ENCODE measurements around the gene CNOT10.
"Not testable (repeated sequence)": the region's sequence is repeated elsewhere in the genome, so short reads cannot be mapped to it uniquely, and the experiment has no call there.

The CNOT10 gene

DNA sequence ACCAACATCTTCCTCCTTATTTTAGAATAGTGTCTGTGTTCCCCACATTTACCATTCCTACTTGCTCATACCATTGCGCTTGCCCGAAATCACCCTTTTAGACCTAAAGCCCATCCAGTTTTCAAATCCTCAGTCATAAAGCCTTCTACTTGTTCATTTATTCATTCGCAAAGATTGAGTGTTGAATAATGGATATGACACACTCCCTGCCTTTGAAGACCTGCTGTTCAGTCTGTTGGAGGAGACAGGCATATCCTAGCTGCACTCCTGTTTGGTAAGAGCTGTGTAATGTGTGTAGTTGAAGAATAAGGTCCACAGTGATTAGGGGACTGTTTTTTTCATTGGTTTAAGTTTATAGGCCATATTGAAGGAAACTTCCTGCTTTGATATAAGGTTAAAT, 1.7 kb downstream of the CNOT10 start:
- no peak for DNase-seq (ENCODE audit: low read depth in 3 of 3)

DNA sequence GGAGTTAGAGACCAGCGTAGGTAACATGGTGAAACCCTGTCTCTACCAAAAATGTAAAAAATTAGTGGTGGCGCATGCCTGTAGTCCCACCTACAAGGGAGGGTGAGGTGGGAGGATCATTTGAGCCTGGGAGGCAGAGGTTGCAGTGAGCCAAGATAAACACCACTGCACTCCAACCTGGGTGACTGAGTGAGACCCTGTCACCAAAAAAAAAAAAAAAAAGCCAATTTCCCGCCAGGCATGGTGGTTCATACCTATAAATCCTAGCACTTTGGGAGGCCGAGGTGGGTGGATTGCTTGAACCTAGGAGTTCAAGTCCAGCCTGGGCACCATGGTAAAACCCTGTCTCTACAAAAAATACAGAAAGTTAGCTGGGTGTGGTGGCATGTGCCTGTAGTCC, 6.9 kb downstream of the CNOT10 start:
- DNase-seq (ENCODE audit: low read depth in 3 of 3), result no peak

DNA sequence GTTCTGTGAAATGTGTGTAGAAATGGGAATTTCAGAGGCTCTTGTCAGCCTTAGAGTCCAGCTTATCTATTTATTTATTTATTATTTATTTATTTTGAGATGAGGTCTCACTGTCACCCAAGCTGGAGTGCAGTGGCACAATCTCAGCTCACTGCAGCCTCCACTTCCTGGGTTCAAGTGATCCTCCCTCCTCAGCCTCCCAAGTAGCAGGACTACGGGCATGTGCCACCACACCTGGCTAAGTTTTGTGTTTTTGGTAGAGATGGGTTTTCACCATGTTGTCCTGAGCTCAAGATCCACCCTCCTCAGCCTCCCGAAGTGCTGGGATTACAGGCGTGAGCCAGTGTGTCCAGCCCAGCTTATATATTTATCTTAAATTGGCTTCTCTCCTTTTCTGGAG, 11.5 kb downstream of the CNOT10 start:
- DNase-seq (ENCODE audit: low read depth in 3 of 3), result no peak

DNA sequence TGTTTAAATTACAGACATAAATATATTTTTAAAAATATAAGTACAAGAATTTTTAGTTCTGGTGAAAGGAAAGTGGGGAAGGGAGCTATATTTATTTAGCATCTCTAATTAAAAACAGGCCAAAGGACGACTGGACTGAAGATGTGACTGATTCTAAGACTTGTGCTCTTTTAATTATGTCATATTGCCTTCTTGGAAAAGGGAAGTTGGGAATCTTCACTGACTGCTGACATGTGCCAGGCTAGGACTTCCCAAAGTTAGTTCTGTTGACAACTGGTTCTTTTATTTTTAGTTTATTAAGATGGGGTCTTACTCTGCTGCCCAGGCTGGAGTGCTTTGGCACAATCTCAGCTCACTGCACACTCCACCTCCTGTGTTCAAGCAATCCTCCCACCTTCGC, 13.5 kb downstream of the CNOT10 start:
- DNase-seq (ENCODE audit: low read depth in 3 of 3), result no peak

- no peak for DNase-seq (ENCODE audit: low read depth in 3 of 3)
These were observed 14.4 kb downstream of the CNOT10 start for GRCh38 chr3:32699429-32699828.

- no peak for DNase-seq (ENCODE audit: low read depth in 3 of 3)
These were observed 15.3 kb downstream of the CNOT10 start for GRCh38 chr3:32700244-32700643.

DNA sequence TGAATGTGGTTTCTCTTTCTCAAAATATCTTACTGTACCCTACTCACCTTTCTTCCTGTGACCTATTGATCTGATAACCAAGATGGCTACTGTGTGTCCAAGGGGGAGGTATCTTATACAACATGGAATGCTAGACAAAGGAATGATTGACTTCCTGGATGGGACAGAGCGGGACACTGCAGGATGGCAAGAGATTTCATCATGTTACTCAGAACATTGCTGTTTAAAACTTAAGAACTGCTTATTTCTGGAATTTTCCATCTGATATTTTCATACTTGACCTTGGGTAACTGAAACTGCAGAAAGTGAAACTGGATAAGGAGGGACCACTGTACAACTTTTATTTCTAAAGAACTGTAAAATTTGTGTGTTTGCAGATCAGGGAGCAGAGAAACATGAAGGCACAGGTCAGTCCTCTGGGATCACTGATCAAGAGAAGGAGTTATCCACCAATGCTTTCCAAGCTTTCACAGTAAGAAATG, 18.5 kb downstream of the CNOT10 start:
- DNase-seq (ENCODE audit: low read depth in 3 of 3), result no peak

DNA sequence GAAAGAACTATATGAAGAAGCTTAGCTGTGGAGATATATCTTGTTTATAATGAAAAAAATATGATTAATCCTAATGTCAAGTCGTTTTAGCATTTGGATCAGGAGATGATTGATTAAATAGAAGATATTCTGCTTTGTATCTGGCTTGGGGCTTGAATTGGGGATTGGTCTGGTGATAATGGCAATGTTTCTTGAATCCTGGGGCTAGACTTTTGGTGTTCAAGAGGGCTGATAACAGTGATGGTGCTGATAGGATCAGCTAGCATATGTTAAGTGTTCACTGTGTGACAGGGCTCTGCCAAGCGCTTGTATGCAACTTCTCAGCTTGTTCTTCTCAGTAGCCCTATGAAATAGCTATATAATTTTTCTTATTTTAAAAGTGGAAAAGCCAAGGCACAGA, 20.2 kb downstream of the CNOT10 start:
- DNase-seq (ENCODE audit: low read depth in 3 of 3), result no peak

GRCh38 chr3:32706348-32707025, 21.5 kb downstream of the CNOT10 start:
- no peak for DNase-seq (ENCODE audit: low read depth in 3 of 3)

GRCh38 chr3:32707026-32707370, 22.0 kb downstream of the CNOT10 start:
- DNase-seq (ENCODE audit: low read depth in 3 of 3), result no peak

- DNase-seq (ENCODE audit: low read depth in 3 of 3), result no peak
These were observed 23.8 kb downstream of the CNOT10 start for GRCh38 chr3:32708672-32709283.

DNA sequence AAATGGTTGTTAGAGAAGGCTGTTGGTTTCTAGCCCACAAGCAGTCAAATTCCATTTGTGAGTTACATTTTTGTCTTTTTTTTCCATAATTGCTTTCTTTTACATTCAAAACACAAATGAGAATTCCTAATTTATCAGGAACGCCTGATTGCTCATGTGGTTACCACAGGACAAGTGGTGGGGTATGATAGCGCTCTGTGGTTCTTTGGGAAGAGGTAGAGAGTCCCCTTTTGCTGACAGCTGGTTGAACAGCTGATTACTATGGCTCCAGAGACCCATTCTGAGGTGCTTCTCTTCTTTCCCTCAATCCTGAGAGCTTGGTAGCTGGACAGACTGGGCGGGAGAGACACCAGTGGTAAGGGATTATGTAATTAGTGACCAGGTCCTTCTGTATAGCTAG, 24.4 kb downstream of the CNOT10 start:
- no peak for DNase-seq (ENCODE audit: low read depth in 3 of 3)

DNA sequence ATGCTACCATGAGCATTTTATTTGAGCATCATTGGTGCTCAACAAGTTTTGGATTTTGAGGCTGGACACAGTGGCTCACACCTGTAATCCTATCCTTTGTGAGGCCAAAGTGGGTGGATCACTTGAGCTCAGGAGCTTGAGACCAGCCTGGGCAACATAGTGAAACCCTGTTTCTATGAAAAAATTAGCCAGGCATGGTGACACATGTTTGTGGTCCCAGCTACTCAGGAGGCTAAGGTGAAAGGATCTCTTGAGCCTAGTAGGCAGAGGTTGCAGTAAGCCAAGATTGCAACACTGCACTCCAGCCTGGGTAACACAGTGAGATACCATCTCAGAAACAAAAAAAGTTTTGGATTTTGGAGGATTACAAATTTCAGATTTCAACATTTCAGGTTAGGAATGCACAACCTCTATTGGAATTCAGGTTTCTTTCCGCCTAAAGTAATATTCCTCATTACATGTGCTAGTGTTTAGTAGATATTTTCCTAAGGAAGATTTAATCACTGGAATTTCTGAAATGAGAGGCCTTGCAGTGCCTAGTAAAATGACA, 27.6 kb downstream of the CNOT10 start:
- no peak for DNase-seq (ENCODE audit: low read depth in 3 of 3)

DNA sequence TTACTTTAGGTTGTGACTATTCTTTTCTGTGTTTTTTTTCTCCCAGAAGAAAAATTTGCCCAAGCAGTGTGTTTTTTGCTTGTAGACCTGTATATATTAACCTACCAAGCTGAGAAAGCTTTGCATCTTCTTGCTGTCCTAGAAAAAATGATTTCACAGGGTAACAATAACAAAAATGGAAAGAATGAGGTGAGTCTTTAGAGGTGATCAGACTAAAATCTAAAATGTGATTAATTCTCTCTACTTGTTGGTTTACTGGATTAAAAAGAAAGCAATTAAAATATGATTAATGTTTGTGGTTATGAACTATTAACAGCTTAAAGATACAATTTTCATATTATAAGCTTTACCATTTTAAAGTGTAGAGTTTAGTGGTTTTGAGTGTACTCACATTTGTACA, 28.2 kb downstream of the CNOT10 start:
- no peak for DNase-seq (ENCODE audit: low read depth in 3 of 3)

DNA sequence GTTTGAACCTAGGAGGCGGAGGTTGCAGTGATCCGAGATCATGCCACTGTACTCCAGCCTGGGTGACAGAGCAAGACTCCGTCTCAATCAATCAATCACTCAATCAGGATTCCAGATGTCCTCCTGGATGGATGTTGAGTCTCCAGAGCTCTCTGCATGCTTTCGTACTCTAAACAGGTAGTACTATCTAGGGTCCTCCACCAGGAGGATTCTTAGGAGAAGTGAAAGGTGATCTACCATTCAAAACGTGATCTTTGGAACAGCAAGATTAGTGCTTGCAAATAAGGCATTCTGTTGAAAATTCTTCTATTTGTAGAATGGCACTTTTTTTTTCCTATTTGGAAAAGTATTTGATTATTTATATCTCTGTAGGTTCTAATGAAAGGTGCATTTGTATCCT, 34.3 kb downstream of the CNOT10 start:
- no peak for DNase-seq (ENCODE audit: low read depth in 3 of 3)

DNA sequence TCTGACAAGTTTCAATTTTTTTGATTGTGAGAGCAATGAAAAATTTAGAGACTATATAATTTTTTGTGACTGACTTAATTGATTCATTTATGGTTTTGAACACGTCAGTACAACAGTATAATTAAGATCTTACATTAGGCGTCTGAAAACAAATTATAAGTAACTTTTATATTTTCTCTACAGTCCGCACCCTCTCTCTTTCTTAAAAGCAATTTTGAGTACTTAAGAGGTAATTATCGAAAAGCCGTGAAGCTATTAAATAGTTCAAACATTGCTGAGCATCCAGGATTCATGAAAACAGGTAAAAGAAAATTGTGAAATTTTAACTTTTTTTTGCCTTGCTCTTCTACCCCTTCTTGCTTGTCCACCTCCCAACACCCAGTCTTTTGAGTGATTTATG, 34.9 kb downstream of the CNOT10 start:
- DNase-seq (ENCODE audit: low read depth in 3 of 3), result no peak

DNA sequence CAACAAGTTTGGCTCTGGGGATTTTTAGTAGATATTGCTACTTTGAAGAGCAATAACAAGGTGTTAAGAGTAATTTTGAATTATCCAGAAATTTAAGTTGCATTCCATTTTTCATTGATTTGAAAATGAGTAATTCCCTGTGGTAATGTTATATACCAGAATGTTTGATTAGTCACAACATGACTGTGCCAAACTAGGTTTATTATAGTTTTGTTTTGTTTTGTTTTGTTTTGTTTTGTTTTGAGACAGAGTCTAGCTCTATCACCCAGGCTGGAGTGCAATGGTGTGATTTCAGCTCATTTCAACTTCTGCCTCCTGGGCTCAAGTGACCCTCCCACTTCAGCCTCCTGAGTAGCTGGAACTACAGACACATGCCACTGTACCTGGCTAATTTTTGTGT, 40.7 kb downstream of the CNOT10 start:
- DNase-seq (ENCODE audit: low read depth in 3 of 3), result no peak

- DNase-seq (ENCODE audit: low read depth in 3 of 3), result no peak
These were observed 48.7 kb downstream of the CNOT10 start for GRCh38 chr3:32733631-32734229.

- DNase-seq (ENCODE audit: low read depth in 3 of 3), result no peak
These were observed 49.8 kb downstream of the CNOT10 start for GRCh38 chr3:32734756-32735155.

DNA sequence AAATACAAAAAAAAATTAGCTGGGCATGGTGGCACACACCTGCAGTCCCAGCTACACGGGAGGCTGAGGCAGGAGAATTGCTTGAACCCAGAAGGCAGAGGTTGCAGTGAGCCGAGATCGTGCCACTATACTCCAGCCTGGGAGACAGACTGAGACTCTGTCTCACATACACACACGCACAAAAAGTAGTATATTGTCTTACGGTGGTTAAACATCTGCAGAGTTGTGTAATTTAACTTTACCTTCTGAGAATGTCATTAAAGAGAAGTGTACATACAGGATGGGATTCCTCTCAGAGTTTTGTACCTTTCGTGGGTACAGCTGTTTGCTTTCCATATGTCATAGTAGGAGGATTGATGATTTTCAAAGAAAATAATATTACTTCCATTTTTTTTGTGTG, 58.5 kb downstream of the CNOT10 start:
- DNase-seq (ENCODE audit: low read depth in 3 of 3), result not testable (repeated sequence)

- no peak for DNase-seq (ENCODE audit: low read depth in 3 of 3)
These were observed 58.9 kb downstream of the CNOT10 start for GRCh38 chr3:32743934-32744333.

- no peak for DNase-seq (ENCODE audit: low read depth in 3 of 3)
These were observed 66.4 kb downstream of the CNOT10 start for GRCh38 chr3:32751377-32751776.

DNA sequence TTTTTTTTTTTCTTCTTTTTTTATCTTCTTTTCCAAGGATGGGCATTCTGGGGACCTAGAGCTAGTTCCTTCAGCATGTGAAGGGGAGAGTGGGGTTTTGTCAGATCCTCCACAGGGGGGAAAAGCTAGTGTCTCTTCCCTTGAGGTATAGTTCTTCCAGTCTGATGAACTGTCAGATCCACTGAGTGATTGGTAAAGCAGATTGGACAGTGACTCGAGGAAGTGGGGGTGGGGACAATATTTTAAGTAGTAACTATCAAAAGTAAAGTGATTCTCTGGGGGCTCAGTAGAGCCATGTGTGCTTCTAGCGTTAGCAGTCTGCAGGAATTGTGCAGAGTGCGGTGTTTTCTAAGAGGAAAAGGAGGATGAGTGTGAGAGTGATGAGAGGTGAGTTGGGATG, 70.8 kb downstream of the CNOT10 start:
- DNase-seq (ENCODE audit: low read depth in 3 of 3), result no peak

Data from stimulated activated CD4-positive, alpha-beta T cell treated with anti-CD3 and anti-CD28 coated beads, TNF-alpha, amount 100 ng/mL, for 4 hours (primary cell).